GM19328 (cell line): Measurements from ENCODE around the gene BBS1.
"Not testable (repeated sequence)": the region's sequence is repeated elsewhere in the genome, so short reads cannot be mapped to it uniquely, and the experiment has no call there.

Experiments used
- ATAC-seq: cut with Tn5 transposase; IDR thresholded peaks from one replicate; pipeline ENCODE4 v1.9.1; 2021; ENCODE audit warnings: mild to moderate bottlenecking, moderate library complexity; ENCODE audit not compliant: unreplicated experiment

Gene BBS1

DNA sequence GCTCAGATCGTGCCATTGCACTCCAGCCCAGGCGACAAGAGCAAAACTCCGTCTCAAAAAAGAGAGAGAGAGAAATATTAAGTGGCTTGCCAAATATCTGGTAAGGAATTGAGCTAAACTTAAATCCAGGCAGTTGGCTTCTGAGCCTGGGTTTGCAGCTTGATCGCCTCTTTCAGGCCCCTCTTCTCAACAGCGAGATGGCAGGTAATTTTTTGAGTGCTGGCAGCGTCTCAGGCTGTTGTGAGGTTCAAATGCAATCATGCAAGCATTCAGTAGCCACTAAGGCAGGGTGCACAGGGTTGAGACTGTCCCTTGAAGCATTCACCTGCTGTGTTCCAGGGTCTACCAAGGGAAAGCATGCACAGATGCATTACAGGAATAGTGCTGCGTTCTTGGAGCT lies 58.6 kb downstream of the BBS1 start:
- ATAC-seq = no peak

DNA sequence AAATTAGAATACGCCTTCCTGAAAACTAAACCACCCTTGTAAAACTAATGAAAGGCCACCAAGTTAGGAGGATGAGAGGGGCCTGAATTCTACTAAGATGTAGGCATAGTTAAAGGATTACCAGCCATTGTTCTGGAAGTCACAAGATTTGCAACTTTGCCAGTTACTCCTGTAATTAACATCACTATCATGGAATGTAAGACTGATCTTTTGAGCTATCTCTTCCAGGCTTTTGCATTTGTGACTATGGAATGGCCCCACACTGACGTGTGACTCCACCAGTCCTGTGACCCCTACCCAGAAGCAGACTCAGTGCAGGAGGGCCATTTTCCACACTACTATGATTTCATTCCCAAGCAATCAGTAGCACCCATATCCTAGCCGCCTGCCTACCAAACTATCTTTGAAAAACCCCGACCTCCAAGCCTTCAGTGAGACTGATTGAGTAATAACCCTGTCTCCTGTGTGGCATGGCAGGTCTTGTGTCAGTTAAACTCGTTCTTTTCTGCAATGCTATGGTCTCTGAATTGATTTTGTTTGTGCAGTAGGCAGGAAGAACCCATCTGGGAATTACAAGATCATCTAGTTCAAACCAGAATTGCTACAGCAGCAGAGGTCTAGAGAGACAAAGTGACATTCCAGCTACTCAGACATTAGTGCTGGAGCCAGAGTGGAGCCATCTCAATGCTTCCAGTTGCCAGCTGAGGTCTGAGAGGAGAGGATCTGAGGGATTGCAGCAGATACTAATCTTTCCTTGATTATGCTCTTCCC lies 59.8 kb downstream of the BBS1 start:
- ATAC-seq = no peak

DNA sequence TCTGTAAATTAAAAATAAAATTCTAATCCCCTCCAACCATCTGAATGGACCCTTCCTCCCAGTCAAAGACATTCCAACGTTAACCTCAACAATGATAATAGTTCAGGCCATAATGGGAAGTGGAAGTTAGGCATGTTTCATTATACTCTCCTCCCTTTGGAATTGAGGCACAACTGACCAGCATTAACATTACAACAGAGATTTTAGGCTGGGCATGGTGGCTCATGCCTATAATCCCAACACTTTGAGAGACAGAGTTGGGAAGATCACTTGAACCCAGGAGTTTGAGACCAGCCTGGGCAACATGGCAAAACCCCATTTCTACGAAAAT lies 60.4 kb downstream of the BBS1 start:
- ATAC-seq = no peak

DNA sequence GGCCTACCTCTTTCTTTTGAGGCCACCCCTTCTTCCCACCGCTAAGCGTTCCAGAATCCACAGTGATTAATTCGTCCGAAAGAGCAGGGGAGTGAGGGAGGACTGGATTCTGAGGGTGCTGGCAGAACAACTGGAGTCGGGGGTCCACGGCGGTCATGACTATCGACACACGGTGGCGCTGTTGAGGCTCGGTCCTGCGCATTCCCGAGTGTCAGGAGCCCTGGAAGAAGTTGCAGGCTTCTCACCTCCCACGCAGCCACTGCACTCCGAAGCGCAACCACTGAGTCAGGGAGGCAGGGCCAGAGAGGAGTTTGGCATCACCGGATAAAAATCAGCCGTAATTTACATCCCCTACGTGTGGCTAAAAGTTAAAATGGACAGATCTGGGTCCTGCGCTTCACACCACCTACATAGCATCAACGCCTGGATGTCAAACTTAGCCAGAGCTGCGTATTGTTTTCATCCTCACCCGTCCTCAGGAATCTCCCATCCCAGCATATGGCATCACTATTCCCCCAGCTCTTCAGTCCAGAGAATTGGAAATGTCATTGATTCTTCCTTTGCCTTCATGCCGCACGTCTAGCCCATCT lies 68.7 kb downstream of the BBS1 start:
- no peak for ATAC-seq

DNA sequence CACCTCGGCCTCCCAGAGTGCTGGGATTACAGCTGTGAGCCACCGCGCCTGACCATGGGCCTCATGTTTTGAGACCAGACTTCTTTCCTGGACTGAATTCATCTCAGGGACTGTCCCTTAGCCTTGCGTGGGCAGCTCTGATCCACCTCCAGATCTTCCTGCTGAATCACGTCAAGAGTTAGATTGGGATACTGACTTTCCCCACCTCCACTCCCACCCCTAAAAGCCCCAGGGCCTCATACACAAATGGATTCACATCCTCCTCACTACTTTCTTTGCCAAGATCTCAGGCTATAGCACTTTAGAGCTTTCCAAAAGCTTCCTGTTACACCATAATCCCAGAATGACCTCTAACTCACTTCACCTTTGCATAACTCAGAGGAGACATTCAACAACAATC lies 70.4 kb downstream of the BBS1 start:
- ATAC-seq = no peak

DNA sequence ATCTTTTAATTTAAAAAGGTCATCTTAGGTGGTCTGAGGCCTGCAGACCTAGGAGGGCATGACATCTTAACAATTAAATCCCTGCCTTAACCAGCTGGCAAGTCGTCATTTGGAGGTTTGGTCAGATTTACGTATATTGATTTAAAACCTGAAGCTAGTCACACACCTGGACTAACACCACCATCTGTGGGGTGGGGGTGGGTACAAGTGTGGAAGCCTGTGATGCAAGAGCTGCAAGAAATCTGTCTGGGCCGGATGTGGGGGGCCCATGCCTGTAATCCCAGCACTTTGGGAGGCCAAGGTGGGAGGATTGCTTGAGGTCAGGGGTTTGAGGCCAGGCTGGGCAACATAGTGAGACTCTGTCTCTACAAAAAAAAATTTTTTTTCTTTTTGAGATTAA lies 70.8 kb downstream of the BBS1 start:
- ATAC-seq = no peak

DNA sequence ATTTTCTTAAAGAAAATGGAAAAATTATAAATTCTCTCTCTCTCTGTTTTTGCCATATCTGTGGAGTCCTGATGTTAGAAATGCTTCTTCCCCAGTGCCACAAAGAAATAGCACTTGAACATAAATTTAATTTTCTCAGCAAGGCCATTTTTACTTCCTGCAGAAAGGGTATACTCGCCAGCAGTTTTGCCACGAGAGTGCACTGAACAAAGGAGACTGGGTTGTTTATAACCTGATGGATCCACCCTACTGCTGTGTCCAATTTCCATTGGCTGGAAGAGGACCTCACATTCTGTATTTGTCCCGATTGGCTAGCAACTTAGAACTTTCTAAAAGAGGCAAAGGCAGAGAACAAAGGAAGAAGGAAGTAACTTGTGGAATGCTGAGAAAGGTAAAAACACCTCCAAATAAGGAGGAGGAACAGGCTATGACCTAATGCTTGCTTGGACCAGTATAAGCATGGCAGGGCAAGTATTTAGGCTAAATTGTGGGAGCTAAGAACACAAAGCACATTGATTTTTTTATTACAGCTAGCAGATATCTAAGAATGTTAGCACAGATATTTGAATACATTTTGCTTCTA lies 72.2 kb downstream of the BBS1 start:
- not testable (repeated sequence) for ATAC-seq
